ENCODE data around the gene PFDN5. TPM values are rescaled to one million over a fixed set of nuclear protein-coding genes. Genes with fewer than 3 reads are reported as not detected.

The PFDN5 gene
- total and polyA plus RNA-seq, 9 of the 15 experiments (the other 6 are each of a cell fraction or from before 2014, with no cell fraction given): 361 to 1,636 (median 742) TPM

- TF ChIP-seq NCOA1 (IDR thresholded peaks at IDR 0.05; ENCODE audit: low read depth): 0 out of 2 replicates have a peak, but pooled peaks have one; percentile 1
- TF ChIP-seq, protein P1, sequence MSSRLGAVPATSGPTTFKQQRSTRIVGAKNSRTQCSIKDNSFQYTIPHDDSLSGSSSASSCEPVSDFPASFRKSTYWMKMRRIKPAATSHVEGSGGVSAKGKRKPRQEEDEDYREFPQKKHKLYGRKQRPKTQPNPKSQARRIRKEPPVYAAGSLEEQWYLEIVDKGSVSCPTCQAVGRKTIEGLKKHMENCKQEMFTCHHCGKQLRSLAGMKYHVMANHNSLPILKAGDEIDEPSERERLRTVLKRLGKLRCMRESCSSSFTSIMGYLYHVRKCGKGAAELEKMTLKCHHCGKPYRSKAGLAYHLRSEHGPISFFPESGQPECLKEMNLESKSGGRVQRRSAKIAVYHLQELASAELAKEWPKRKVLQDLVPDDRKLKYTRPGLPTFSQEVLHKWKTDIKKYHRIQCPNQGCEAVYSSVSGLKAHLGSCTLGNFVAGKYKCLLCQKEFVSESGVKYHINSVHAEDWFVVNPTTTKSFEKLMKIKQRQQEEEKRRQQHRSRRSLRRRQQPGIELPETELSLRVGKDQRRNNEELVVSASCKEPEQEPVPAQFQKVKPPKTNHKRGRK (tag; IDR thresholded peaks at IDR 0.05): no peak
- no peak for TF ChIP-seq ZNF165 (CRISPR knock-in tag; IDR thresholded peaks at IDR 0.05; ENCODE audit: borderline replicate concordance)
- no peak for TF ChIP-seq TAL1 (IDR thresholded peaks at IDR 0.05)
- TF ChIP-seq, protein P2, sequence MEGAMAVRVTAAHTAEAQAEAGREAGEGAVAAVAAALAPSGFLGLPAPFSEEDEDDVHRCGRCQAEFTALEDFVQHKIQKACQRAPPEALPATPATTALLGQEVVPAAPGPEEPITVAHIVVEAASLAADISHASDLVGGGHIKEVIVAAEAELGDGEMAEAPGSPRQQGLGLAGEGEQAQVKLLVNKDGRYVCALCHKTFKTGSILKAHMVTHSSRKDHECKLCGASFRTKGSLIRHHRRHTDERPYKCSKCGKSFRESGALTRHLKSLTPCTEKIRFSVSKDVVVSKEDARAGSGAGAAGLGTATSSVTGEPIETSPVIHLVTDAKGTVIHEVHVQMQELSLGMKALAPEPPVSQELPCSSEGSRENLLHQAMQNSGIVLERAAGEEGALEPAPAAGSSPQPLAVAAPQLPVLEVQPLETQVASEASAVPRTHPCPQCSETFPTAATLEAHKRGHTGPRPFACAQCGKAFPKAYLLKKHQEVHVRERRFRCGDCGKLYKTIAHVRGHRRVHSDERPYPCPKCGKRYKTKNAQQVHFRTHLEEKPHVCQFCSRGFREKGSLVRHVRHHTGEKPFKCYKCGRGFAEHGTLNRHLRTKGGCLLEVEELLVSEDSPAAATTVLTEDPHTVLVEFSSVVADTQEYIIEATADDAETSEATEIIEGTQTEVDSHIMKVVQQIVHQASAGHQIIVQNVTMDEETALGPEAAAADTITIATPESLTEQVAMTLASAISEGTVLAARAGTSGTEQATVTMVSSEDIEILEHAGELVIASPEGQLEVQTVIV (CRISPR knock-in tag; IDR thresholded peaks at IDR 0.05; ENCODE audit: borderline replicate concordance): no peak
- peak; percentile 55; the same call in 1 of the 2 replicates for TF ChIP-seq GABPB1 (CRISPR knock-in tag; IDR thresholded peaks at IDR 0.05)
- TF ChIP-seq FOXK1 (CRISPR knock-in tag; IDR thresholded peaks at IDR 0.05; ENCODE audit: borderline replicate concordance): peak; percentile 91; the same call in 1 of the 2 replicates
- peak; percentile 98 for TF ChIP-seq SIN3B (IDR thresholded peaks at IDR 0.05; ENCODE audit: low read depth)
- TF ChIP-seq COPS2 (conservative IDR thresholded peaks at IDR 0.05): no peak
- TF ChIP-seq ZNF551 (CRISPR knock-in tag; IDR thresholded peaks at IDR 0.05): no peak
- TF ChIP-seq, protein P3, sequence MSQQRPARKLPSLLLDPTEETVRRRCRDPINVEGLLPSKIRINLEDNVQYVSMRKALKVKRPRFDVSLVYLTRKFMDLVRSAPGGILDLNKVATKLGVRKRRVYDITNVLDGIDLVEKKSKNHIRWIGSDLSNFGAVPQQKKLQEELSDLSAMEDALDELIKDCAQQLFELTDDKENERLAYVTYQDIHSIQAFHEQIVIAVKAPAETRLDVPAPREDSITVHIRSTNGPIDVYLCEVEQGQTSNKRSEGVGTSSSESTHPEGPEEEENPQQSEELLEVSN (IDR thresholded peaks at IDR 0.05; ENCODE audit: borderline replicate concordance in 1 of 2, extremely low read depth in 1 of 2, insufficient read depth in 1 of 2, insufficient read length in 1 of 2, low read depth in 1 of 2, low read length in 1 of 2, poor library complexity in 1 of 2, severe bottlenecking in 1 of 2): peak in 1 of 2 experiments; percentile 59
- TF ChIP-seq ZBTB8A (IDR thresholded peaks at IDR 0.05; ENCODE audit: partially characterized antibody): no peak
- TF ChIP-seq BHLHE40 (IDR thresholded peaks at IDR 0.05; ENCODE audit: low read length): peak; percentile 85
- TF ChIP-seq POLR2B (IDR thresholded peaks at IDR 0.05; ENCODE audit: low read depth, partially characterized antibody): peak; percentile 54
- 0 out of 2 replicates have a peak, but pooled peaks have one; percentile 10 for TF ChIP-seq MXI1 (IDR thresholded peaks at IDR 0.05; ENCODE audit: low read depth, low read length)
- peak; percentile 79; the same call in 1 of the 2 replicates for TF ChIP-seq GTF2E2 (tag; IDR thresholded peaks at IDR 0.05)
- TF ChIP-seq RBM25 (IDR thresholded peaks at IDR 0.05; ENCODE audit: low read depth, low read length, severe bottlenecking): no peak
- TF ChIP-seq, protein P4, sequence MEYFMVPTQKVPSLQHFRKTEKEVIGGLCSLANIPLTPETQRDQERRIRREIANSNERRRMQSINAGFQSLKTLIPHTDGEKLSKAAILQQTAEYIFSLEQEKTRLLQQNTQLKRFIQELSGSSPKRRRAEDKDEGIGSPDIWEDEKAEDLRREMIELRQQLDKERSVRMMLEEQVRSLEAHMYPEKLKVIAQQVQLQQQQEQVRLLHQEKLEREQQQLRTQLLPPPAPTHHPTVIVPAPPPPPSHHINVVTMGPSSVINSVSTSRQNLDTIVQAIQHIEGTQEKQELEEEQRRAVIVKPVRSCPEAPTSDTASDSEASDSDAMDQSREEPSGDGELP (CRISPR knock-in tag; IDR thresholded peaks at IDR 0.05; ENCODE audit: borderline replicate concordance): peak; percentile 93
- TF ChIP-seq ZNF449 (CRISPR knock-in tag; IDR thresholded peaks at IDR 0.05): no peak
- no peak for TF ChIP-seq ZNF24 (IDR thresholded peaks at IDR 0.05)
These were observed 43.6 kb upstream of the PFDN5 start (continued) for GRCh38 chr12:53251477-53252348.

Measured in K562 (cell line).